ENCODE measurements around the gene F13B.
"Not testable (repeated sequence)": the region's sequence is repeated elsewhere in the genome, so short reads cannot be mapped to it uniquely, and the experiment has no call there.

Gene F13B

DNA sequence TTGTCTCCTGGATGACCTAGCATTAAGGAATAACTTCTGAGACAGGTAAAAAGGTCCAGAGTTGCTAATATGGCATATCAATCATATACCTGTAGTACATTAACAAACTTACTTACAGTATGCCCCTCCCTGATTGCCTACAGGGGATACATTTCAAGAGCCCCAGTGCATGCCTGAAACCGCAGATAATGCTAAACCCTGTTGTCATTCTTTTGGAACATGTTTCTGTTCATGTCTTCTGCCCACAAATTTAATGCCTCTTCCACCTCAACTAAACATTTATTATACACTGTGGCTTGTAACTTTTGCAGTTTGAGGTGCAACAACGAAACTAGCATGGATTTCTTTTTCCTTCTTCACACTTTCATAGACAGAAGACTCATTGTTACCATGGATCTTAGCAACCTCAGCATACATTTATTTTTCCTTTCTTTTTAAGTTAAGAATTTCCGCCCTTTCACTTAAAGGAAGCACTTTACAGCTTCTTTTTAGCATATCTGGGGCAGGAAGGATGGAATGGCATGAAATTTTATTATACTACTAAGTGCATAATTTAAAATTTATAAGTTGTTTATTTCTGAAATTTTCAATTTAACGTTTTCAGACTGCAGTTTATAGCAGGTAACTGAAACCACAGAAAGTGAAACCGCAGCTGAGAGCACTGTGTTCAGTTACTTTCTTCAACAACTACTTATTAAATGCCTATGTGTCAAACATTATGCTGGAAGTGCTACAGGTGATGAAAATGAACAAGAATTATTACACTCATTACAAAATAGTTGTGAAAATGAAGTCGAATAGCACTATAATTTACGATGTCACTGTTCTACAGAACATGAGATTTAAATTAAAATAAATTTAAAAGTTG is 25.3 kb downstream of the F13B start:
- no peak for DNase-seq

DNA sequence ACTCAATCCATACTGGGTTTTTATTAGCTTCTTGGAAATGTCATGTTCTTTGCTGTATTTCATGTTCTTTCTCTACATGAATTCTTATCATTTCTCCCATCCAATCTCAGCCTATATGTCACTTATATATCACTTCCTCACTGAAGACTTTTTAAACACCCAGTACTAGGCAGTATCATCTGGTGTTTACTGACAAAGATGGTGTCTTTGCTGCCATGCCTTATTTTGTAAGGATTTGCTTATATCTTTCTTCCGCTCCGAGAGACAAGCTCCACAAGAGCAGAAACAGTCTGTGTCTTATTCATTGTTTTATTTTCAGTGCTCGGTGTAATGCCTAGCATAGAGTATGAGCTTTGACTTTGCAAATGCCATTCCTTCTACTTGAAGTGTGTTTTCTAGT is 30.2 kb downstream of the F13B start:
- DNase-seq: no peak

DNA sequence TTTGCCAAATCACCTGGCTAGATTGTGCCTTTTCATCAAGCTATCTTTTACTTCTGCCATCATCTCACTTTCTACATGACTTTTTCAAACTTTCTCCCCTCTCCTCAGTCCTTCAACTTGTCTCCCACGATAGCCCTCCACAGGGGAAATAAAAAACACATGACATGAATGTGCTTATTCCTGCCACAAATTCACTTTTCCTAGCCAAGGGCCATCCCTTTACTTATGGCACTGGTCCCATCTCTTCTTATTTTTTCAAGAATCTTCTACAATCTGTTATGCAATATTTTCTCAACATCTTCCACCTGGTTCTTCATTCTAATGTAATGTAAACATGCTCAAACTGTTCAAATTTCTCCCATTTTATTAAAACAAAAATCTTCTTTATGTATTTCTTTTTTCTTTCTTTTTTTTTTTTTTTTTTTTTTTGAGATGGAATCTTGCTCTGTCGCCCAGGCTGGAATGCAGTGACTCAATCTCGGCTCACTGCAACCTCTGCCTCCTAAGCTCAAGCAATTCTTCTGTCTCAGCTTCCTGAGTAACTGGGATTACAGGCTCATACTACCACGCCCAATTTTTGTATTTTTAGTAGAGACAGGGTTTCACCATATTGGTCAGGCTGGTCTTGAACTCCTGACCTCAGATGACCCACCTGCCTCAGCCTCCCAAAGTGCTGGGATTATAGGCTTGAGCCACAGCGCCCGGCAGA is 32.3 kb downstream of the F13B start:
- DNase-seq: not testable (repeated sequence)

DNA sequence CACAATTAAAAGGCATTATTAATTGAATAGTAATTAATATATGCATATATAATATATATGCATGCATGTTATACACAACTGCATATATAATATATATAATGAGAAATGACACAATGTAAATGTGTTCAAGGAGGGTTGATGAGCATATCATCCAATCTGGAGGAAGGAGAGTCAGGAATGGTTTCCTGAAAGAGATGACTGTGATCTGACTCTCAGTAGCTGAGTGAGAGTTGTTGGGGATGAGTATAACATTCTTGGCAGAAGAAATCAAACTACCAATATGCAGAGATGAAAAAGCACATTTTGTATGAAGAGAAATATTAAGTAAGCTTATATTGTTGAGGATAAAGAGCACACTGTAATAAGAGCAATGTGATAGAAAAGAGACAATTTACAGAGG is 37.3 kb downstream of the F13B start:
- DNase-seq: no peak

- no peak for DNase-seq
These were observed 39.7 kb downstream of the F13B start for GRCh38 chr1:197027359-197027758.

- no peak for DNase-seq
These were observed 42.6 kb downstream of the F13B start for GRCh38 chr1:197024460-197024859.

- DNase-seq: no peak
These were observed 45.3 kb downstream of the F13B start for GRCh38 chr1:197021716-197022115.

- DNase-seq: no peak
These were observed 49.4 kb downstream of the F13B start for GRCh38 chr1:197017558-197018146.

- DNase-seq: no peak
These were observed 50.3 kb downstream of the F13B start for GRCh38 chr1:197016751-197017150.

DNA sequence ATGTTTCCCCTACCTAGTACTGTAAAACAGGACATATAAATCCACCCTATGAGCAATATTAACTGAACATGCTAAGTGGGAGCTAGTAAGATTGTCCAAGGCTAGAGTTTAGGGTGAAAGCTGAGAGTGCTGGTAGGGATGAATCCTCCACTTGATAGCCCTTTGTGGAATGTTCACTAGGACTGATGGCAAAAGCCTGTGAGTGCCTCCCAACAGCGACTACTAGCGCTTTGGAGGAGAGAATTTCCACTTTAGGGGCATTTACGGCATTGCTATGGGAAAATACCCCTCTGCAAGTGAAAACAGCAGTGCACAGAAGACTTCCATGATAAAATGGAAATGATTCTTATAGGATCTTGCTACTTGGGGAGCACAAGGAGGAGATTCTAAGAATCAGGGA is 53.8 kb downstream of the F13B start:
- no peak for DNase-seq

DNA sequence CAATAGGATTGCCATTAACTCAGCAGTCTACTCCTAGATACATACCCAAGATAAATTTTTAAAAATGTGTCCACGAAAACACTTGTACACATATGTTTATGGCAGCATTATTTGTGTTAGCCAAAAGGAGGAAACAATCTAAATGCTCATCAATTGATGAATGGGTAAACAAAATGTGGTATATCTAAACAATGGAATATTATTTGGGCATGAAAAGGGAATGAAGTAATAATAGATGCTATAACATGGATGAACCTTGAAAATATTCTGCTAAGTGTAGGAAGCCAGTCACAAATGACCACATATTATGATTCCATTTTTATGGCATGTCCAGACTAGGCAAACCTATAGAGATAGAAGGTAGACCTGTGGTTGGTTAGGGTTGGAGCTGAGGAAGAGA is 55.4 kb downstream of the F13B start:
- DNase-seq: no peak

DNA sequence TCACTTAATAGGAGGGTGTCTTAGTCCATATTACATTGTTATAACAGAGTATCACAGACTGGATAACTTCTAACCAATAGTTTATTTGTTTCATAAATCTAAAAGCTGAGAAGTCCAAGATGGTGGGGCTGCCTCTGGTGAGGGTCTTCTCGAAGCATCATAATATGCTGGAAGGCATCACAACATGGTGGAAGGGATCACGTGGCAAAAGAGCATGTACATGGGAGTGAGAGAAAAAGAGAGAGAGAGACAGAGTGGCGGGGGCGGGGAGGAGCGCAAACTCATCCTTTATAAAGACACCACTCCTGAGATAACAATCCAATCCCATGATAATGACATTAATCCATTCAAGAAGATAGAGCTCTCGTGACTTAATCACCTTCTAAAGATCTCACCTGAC is 58.2 kb downstream of the F13B start:
- no peak for DNase-seq

DNA sequence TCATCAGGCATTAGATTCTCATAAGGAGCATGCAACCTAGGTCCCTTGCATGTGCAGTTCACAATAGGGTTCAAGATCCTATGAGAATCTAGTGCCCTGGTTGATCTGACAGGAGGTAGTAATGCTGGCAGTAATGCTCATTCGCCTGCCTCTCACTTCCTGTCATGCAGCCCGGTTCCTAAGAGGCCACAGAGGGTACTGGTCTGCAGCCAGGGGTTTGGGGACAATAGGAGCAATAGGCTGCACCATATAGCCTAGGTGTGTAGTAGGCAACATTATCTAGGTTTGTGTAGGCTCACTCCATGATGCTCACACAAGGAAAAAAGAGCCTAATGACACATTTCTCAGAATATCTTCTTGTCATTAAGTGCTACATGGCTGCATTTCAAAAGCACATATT is 63.9 kb downstream of the F13B start:
- DNase-seq: no peak

DNA sequence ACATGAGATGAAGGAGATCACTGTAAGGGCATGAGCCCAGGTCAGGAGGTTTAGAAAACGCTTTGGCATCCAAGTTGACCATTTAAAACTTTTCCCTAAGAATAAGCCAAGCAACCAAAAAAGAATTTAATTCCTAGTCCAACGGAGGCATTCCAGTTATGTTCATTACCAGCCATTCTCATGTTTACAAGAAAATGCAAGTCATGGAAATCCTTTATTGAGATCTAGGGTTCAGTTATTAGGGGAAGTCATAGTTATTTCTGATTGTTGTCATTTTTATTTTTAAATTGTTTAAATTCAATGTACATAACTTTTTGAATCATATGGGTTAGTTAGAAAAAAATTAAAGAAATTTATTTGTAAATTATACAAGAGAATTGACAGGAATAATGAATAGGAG is 65.2 kb downstream of the F13B start:
- DNase-seq: no peak

DNA sequence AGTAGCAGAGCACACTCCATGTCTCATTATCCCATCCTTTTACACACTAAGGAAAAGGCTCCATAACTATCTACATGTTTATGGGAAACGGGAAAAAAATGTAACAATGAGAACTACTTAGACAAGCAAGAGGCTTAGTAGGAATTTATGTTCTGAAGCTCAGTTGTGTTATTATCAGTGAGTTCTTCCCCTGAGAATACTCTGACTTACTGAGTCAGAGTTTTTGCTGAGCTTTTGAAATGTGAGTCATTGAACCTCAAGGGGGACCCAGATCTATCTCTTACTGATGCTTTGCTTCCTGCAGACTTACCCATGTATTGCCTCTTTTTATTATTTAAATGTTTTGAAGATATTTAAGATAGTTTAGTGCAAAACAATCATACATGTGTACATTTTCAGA is 69.6 kb downstream of the F13B start:
- DNase-seq: no peak

- no peak for DNase-seq
These were observed 73.1 kb downstream of the F13B start for GRCh38 chr1:196993916-196994315.

DNA sequence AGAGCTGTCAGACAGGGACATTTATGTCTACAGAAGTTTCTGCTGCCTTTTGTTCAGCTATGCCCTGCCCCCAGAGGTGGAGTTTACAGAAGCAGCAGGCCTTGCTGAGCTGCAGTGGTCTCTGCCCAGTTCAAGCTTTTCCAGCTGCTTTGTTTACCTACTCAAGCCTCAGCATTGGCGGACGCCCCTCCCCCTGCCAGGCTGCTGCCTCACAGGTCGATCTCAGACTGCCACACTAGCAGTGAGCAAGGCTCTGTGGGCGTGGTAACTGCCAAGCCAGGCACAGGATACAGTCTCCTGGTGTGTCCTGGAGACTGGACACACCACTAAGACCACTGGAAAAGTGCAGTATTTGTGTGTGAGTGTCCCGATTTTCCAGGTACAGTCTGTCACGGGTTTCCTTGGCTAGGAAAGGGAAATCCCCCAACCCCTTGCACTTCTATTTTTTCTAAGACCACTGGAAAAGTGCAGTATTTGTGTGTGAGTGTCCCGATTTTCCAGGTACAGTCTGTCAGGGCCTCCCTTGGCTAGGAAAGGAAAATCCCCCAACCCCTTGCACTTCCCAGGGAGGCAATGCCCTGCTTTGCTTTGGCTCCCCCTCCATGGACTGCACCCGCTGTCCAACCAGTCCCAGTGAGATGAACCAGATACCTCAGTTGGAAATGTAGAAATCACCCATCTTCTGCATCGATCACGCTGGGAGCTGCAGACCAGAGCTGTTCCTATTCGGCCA is 75.0 kb downstream of the F13B start:
- not testable (repeated sequence) for DNase-seq
